Mesothelial cell of epicardium (in vitro differentiated cells): Measurements from ENCODE around the gene PIP5K1A. TPM values are rescaled to one million over a fixed set of nuclear protein-coding genes. Genes with fewer than 3 reads are reported as not detected.

Experiments
- DNase-seq, 2 experiments: peaks; one replicate each; pipeline ENCODE4 v3.0.0; 2021; ENCODE audit warnings: low spot score in 2 of 2; ENCODE audit not compliant: unreplicated experiment in 2 of 2
- H3K27ac Mint-ChIP-seq: 2 replicates; pipeline ENCODE4 v1.8.0; 2021; ENCODE audit warnings: mixed read lengths
- H3K27me3 Mint-ChIP-seq: 2 replicates; pipeline ENCODE4 v1.8.0; 2021; ENCODE audit warnings: low read depth, mixed read lengths
- H3K36me3 Mint-ChIP-seq: 2 replicates; pipeline ENCODE4 v1.8.0; 2021; ENCODE audit warnings: mixed read lengths
- H3K4me1 Mint-ChIP-seq: 2 replicates; pipeline ENCODE4 v1.8.0; 2021; ENCODE audit warnings: mixed read lengths
- H3K4me3 Mint-ChIP-seq: 2 replicates; pipeline ENCODE4 v1.8.0; 2021; ENCODE audit warnings: mild to moderate bottlenecking, moderate library complexity, mixed read lengths
- H3K9me3 Mint-ChIP-seq: 2 replicates; pipeline ENCODE4 v1.8.0; 2021; ENCODE audit warnings: mixed read lengths
- CTCF ChIP-seq: fragments of 200-600 bp; sonication (generic); IDR thresholded peaks from one replicate; pipeline ENCODE4 v1.5.0; 2021; ENCODE audit warnings: antibody characterized with exemption; ENCODE audit not compliant: unreplicated experiment
- total RNA-seq: library from RNA; stranded (reverse); gene quantifications from 3 replicates; pipeline ENCODE4 v1.2.1, GENCODE V29; 2021

Gene PIP5K1A
- total RNA-seq, result 122 to 130 TPM (median 124 TPM) in 3 replicates

GRCh38 chr1:151198254-151199127, at the start of gene PIP5K1A:
TSS of gene PIP5K1A (plus strand) at chr1:151198552. CDS start at chr1:151198997, 445 bp downstream.
- no peak for TF ChIP-seq CTCF
- DNase-seq, result peak; percentile 97 to 99
- no peaks in the 10 kb centered on the region for H3K9me3 Mint-ChIP-seq
- H3K4me1 Mint-ChIP-seq, result peaks cover 38% of the 10 kb centered on the region
- H3K4me3 Mint-ChIP-seq, result peak within 1 kb of the TSS; percentile 96
- H3K27me3 Mint-ChIP-seq, result peaks cover 2% of the 10 kb centered on the region
- peak within 1 kb of the TSS; percentile 100 for H3K27ac Mint-ChIP-seq
- H3K36me3 Mint-ChIP-seq, result no peaks in the 10 kb centered on the region

- no peak for DNase-seq
- Mint-ChIP-seq H3K36me3 (peaks cover 21% of the 10 kb centered on the region), H3K4me3 (no peak within 1 kb of the TSS), H3K27me3 (no peaks in the 10 kb centered on the region), H3K9me3 (no peaks in the 10 kb centered on the region), H3K4me1 (no peaks in the 10 kb centered on the region), H3K27ac (no peak within 1 kb of the TSS)
- TF ChIP-seq CTCF, result no peak
Observed at GRCh38 chr1:151156515-151156819, 41.9 kb upstream of the PIP5K1A start, which contains the start of gene TNFAIP8L2. TSS of gene TNFAIP8L2 (plus strand) at chr1:151156649. CDS start at chr1:151158698, 2,049 bp downstream.

GRCh38 chr1:151157067-151157531, 41.3 kb upstream of the PIP5K1A start:
- Mint-ChIP-seq H3K4me1 (no peaks in the 10 kb centered on the region), H3K4me3 (no peak overlapping the region), H3K36me3 (peaks cover 27% of the 10 kb centered on the region), H3K27ac (no peak overlapping the region), H3K27me3 (no peaks in the 10 kb centered on the region), H3K9me3 (no peaks in the 10 kb centered on the region)
- TF ChIP-seq CTCF, result no peak
- DNase-seq, result no peak

- peaks cover 27% of the 10 kb centered on the region for H3K36me3 Mint-ChIP-seq
- no peak for DNase-seq
- H3K4me3 Mint-ChIP-seq, result no peak overlapping the region
- H3K9me3 Mint-ChIP-seq, result no peaks in the 10 kb centered on the region
- H3K27ac Mint-ChIP-seq, result no peak overlapping the region
- H3K27me3 Mint-ChIP-seq, result no peaks in the 10 kb centered on the region
- TF ChIP-seq CTCF, result no peak
- H3K4me1 Mint-ChIP-seq, result no peaks in the 10 kb centered on the region
Observed at GRCh38 chr1:151158326-151158725, 40.0 kb upstream of the PIP5K1A start.

GRCh38 chr1:151158751-151159251, 39.6 kb upstream of the PIP5K1A start:
- Mint-ChIP-seq H3K27ac (no peak overlapping the region), H3K9me3 (no peaks in the 10 kb centered on the region)

More at GRCh38 chr1:151158751-151159251, 39.6 kb upstream of the PIP5K1A start:
- no peak for TF ChIP-seq CTCF
- Mint-ChIP-seq H3K4me3 (no peak overlapping the region), H3K4me1 (no peaks in the 10 kb centered on the region), H3K36me3 (peaks cover 27% of the 10 kb centered on the region), H3K27me3 (no peaks in the 10 kb centered on the region)
- no peak for DNase-seq
